Measurements from ENCODE around the gene PTPRF.

GRCh38 chr1:43632135-43632670 lies 101.5 kb downstream of the PTPRF start:
- TF ChIP-seq POLR2AphosphoS5 (IDR thresholded peaks at IDR 0.05) = no peak
- no peak for TF ChIP-seq POLR2A (IDR thresholded peaks at IDR 0.05)
